ENCODE data around the gene ARHGAP15.

DNA sequence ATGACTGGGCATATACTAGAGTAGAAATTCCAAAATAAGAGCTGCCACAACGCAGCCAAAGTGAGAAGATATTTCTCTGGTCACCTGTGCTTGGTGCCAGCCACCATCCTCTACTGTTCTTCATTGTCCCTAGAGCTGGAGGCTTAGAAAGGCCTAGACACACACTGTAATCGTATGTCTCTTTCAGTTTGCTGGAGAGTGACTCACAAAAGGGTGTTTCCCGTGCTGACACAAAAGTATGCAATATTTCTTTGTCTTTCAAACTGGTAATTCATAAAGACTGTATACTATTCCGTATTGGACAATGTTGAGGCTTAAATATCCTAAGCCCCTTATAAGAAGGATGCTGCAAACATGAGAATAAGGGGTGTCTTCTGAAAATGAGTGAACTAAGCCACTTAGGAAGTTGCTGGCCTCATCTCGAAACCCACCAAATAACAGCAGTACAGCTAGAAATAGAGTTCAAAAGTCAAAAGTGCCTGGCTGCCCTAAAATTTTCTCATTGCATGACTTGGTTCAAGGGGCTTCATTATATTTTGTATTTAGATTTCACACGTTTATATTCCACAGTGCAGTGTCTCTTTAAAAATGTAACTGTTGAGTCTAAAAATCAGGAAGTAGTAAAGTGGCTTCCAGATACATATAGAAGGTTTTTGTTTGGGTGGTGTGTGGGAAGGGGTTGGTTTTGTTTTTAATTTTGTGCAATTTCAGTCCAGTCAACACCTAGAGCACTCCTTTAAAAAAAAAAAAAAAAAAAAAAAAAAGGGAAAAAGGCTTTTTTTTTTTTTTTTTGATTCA lies 601.1 kb downstream of the ARHGAP15 start:
- no peak for TF ChIP-seq EZH2phosphoT487 (IDR thresholded peaks at IDR 0.05; ENCODE audit: insufficient read depth, low read depth)
- TF ChIP-seq EZH2 (IDR thresholded peaks at IDR 0.05; ENCODE audit: insufficient read depth, poor library complexity, severe bottlenecking), result no peak
